Renal cortical epithelial cell (primary cell): ENCODE results near the gene COL11A2. TPM values are rescaled to one million over a fixed set of nuclear protein-coding genes. Genes with fewer than 3 reads are reported as not detected.

Source experiments
- DNase-seq: peaks from one replicate; pipeline ENCODE4 v3.0.0-alpha.2; 2011; ENCODE audit warnings: low read depth
- total RNA-seq: library from RNA; depleted of rRNA; stranded (reverse); fragments of >200 nt; gene quantifications from 2 replicates; pipeline ENCODE4 v1.2.3, GENCODE V29; 2014

Gene COL11A2
- total RNA-seq, 1 donor from 2014 or later: 0.20 TPM

GRCh38 chr6:33117811-33118277 is 74.4 kb downstream of the COL11A2 start:
- no peak for DNase-seq

GRCh38 chr6:33116841-33117711 is 75.2 kb downstream of the COL11A2 start:
- no peak for DNase-seq

- no peak for DNase-seq
Measured at GRCh38 chr6:33116417-33116816, 75.8 kb downstream of the COL11A2 start.

- DNase-seq: no peak
Measured at GRCh38 chr6:33114406-33114805, 77.9 kb downstream of the COL11A2 start.

GRCh38 chr6:33113755-33114154 is 78.5 kb downstream of the COL11A2 start:
- no peak for DNase-seq

Other genes with a start within 250 kb of the COL11A2 start
- gene HLA-DMA, start 239.4 kb downstream of the COL11A2 start, total RNA-seq: 1.9 and 6.1 TPM in 2 replicates
- 47.8 and 107 TPM in 2 replicates for gene BRD2, start 223.9 kb downstream of the COL11A2 start, total RNA-seq
- gene HLA-DOA, start 182.9 kb downstream of the COL11A2 start, total RNA-seq: 0.55 and 1.6 TPM in 2 replicates
- gene HLA-DPA1, start 118.8 kb downstream of the COL11A2 start, total RNA-seq: 7.0 and 9.7 TPM in 2 replicates
- gene HLA-DPB1, start 116.5 kb downstream of the COL11A2 start, total RNA-seq: 12.2 and 25.7 TPM in 2 replicates
- gene RXRB, start 8.2 kb upstream of the COL11A2 start, total RNA-seq: 16.8 and 28.0 TPM in 2 replicates
- gene SLC39A7, start 8.4 kb upstream of the COL11A2 start, total RNA-seq: 108 and 119 TPM in 2 replicates
- gene HSD17B8, start 12.2 kb upstream of the COL11A2 start, total RNA-seq: 11.2 and 26.0 TPM in 2 replicates
- 18.4 and 28.0 TPM in 2 replicates for gene RING1, start 16.0 kb upstream of the COL11A2 start, total RNA-seq
- 27.8 and 40.4 TPM in 2 replicates for gene VPS52, start 79.4 kb upstream of the COL11A2 start, total RNA-seq
- 1,432 and 3,352 TPM in 2 replicates for gene RPS18, start 79.6 kb upstream of the COL11A2 start, total RNA-seq
- 2.7 and 5.9 TPM in 2 replicates for gene B3GALT4, start 84.7 kb upstream of the COL11A2 start, total RNA-seq
- 54.6 and 106 TPM in 2 replicates for gene WDR46, start 96.8 kb upstream of the COL11A2 start, total RNA-seq
- gene PFDN6, start 97.1 kb upstream of the COL11A2 start, total RNA-seq: 30.7 and 41.5 TPM in 2 replicates
- 34.5 and 34.9 TPM in 2 replicates for gene RGL2, start 106.5 kb upstream of the COL11A2 start, total RNA-seq
- gene TAPBP, start 121.6 kb upstream of the COL11A2 start, total RNA-seq: 114 and 147 TPM in 2 replicates
- 16.0 and 24.1 TPM in 2 replicates for gene ZBTB22, start 125.3 kb upstream of the COL11A2 start, total RNA-seq
- gene DAXX, start 130.5 kb upstream of the COL11A2 start, total RNA-seq: 39.2 and 88.8 TPM in 2 replicates
- 0.70 and 10.9 TPM in 2 replicates for gene KIFC1, start 199.4 kb upstream of the COL11A2 start, total RNA-seq
- 11.1 and 16.7 TPM in 2 replicates for gene PHF1, start 218.5 kb upstream of the COL11A2 start, total RNA-seq
- 74.7 and 90.5 TPM in 2 replicates for gene CUTA, start 225.6 kb upstream of the COL11A2 start, total RNA-seq
- 1.0 and 5.9 TPM in 2 replicates for gene SYNGAP1, start 227.6 kb upstream of the COL11A2 start, total RNA-seq